Measurements from ENCODE around the gene NEIL1.

Gene NEIL1

GRCh38 chr15:75356006-75356405 lies 9.2 kb downstream of the NEIL1 start:
- in situ Hi-C loops (cut with HindIII; ENCODE audit: low sequenced_read_pairs): no loop called here

DNA sequence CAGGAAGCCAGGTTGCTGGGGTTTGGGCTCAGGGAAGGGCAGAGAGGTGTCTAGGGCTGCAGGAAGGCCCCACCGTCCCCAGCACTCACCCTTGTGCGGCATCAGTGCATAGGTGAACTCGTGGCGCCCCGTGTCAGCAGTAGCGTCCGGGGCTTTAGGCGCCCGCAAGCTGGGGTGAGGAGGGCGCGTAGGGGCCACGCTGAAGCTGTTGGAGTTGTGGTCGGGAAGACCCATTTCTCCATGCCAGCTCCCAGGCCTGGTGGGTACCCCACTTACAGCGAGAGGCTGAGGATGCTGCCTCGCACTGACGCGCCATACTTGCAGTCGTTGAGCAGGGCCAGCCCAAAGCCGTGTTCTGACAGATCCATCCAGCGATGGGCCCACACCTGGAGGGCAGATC lies 9.7 kb downstream of the NEIL1 start:
- in situ Hi-C loops (cut with HindIII; ENCODE audit: low sequenced_read_pairs): no loop called here

DNA sequence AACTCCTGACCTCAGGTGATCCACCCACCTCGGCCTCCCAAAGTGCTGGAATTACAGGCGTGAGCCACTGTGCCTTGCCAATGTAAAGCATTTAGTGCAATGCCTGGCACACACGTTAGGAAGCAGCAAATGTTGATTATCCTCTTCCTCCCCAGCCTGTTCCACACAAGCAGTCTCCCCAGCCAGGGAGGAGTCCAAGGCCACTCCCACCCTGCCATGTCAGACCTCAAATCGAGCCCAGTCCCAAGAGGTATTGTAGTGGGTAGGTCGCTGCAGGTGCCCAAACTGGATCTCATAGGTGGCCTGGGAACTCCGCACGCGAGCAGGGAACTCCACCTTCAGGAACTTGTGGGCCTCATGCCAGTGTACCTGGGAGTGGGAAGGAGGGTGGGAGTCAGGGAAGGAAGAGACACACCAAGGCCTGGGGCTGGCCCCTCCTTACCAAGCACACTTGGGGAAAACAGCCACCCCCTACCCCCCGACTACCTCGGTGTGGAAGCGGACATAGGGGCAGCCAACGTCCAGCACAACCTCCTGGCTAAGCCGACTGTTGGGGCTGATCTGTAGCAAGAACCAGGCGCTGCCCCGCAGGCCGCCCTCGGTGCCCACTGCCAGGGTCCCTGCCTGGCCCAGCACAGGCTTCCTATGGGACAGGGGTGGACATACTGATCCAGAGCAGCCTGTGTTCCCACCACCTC lies 11.3 kb downstream of the NEIL1 start:
- in situ Hi-C loops (cut with HindIII; ENCODE audit: low sequenced_read_pairs): no loop called here

- in situ Hi-C loops (cut with HindIII; ENCODE audit: low sequenced_read_pairs): no loop called here
These were observed 12.1 kb downstream of the NEIL1 start for GRCh38 chr15:75358771-75359536.

DNA sequence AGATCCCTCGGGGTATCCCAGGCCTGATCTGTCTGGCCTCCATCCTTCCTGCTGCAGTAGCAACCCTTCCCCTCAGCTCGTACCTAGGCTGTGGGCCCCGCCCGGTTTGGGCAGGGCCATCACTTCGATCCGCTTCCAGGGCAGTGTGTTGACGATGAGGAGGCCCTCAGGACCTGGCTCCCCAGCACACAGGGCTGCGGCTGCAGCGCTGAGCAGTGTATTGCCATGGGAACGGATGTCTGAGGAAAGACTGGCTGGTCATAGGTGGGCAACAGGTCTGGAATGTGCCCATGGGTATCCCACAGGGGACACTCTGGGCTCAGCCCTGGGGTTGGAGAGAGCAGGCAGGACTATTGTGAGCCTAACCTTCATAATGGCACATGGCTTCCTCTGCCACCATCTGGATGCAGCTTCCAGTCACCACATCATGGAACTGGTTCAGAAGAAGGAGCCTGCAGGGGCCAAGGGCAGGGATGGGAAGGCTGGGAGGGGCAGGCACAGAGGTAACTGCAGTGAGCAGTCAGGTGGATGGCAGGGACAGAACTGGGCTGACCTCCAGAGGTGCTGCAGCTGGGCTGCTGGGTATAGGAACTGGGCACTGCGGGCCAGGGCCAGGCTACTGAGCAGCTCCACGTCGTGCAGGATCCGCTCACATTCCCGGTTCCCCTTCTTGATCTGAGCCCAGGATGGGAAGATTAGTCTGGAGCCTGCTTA lies 12.9 kb downstream of the NEIL1 start:
- in situ Hi-C loops (cut with HindIII; ENCODE audit: low sequenced_read_pairs): no loop called here

GRCh38 chr15:75360391-75360790 lies 13.6 kb downstream of the NEIL1 start:
- in situ Hi-C loops (cut with HindIII; ENCODE audit: low sequenced_read_pairs): no loop called here

DNA sequence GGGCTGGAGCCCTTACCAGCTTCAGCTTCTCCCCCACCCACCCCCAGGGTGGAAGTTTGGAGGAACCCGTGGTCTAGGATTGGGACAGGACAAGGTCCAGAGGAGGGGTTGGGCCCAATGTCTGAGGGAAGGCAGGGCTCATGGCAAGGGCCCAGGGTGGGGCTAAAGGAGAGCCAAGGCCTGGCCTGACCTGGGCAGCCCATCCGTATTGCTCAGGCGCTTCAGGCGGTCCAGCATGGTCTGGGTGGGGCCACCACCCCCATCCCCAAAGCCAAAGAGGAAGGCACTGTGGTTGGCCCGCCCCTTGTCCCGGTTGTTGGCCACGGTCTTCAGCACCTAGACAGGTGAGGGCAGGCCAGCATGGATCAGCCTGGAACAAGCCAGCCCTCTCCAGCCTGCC lies 14.0 kb downstream of the NEIL1 start:
- in situ Hi-C loops (cut with HindIII; ENCODE audit: low sequenced_read_pairs): no loop called here

- in situ Hi-C loops (cut with HindIII; ENCODE audit: low sequenced_read_pairs): no loop called here
These were observed 14.6 kb downstream of the NEIL1 start for GRCh38 chr15:75361361-75361988.

DNA sequence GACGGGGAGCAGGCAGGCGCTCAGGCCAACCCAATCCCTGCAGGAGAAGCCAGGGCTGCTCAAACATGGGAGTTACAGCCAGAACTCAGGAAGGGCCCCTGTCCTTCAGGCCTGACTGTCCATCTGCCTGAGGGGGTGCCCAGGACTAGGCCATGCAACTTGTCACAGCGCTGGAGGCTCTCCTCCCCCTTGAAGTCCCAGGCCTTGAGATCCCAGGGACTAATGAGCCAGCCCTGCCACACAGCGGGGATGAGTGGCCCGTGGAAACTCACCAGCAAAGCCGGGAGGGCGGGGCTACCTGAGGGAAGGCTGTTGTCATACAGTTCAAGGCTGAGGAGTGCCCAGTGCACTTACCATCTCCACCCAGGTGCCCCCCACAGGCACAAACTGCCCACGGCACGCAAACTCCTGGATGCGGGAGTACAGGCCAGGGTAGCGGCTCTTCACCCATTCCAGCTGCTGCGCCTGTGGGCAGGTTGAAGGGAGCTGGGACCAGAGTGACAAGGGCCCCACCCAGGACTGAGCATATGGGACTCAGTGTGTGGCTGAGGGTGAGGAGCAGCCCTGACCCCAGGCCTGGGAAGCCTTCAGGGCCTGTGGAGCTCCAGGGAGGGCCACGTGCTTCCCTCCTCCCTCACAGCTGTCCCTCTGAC lies 15.3 kb downstream of the NEIL1 start:
- in situ Hi-C loops (cut with HindIII; ENCODE audit: low sequenced_read_pairs): no loop called here

- in situ Hi-C loops (cut with HindIII; ENCODE audit: low sequenced_read_pairs): no loop called here
These were observed 15.9 kb downstream of the NEIL1 start for GRCh38 chr15:75362642-75363249.

DNA sequence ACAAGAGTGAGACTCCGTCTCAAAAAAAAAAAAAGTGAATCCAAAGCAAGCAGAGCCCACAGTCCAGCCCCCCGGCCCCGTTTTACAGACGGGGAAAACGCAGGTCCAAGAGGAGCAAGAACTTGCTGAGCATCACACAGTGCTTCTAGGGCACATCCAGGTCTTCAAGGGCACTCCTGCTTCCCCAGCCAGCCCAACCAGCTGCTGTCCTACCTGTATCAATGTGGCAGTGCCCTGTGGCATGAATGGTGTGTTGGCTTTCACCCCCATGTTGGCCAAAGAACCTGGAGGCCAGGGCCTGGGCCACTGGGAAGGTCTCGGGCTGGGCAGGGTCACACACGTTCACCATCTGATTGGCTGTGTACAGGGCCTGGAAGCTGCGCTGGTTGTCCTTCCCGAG lies 16.9 kb downstream of the NEIL1 start:
- in situ Hi-C loops (cut with HindIII; ENCODE audit: low sequenced_read_pairs): no loop called here

DNA sequence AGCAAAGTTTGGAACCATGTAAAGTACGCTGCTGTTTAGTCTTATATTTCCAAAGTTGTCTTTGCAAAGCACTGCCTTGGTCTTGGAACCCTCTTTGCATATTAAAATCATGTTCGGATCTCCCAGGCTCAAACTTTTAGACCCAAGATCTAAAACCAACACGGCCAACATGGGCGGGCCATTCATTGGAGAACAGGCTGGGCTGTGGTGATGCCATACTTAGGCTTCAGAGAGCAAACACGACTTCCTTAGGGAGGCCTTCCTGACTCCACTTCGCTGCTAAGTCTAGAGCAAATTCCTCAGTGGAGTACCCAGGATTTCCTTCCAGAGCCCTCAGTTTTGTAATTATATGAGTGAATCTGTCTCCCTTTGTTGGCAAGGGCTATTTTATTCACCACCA lies 18.0 kb downstream of the NEIL1 start:
- in situ Hi-C loops (cut with HindIII; ENCODE audit: low sequenced_read_pairs): no loop called here

GRCh38 chr15:75366163-75366562 lies 19.3 kb downstream of the NEIL1 start:
- in situ Hi-C loops (cut with HindIII; ENCODE audit: low sequenced_read_pairs): no loop called here

- in situ Hi-C loops (cut with HindIII; ENCODE audit: low sequenced_read_pairs): no loop called here
These were observed 20.2 kb downstream of the NEIL1 start for GRCh38 chr15:75367006-75367405.

GRCh38 chr15:75367406-75367912 lies 20.6 kb downstream of the NEIL1 start:
- in situ Hi-C loops (cut with HindIII; ENCODE audit: low sequenced_read_pairs): no loop called here

GRCh38 chr15:75367913-75368688 lies 21.3 kb downstream of the NEIL1 start, which contains the start of gene MAN2C1:
TSS of gene MAN2C1 (minus strand) at chr15:75368607. CDS start at chr15:75368583, 24 bp downstream.
- in situ Hi-C loops (cut with HindIII; ENCODE audit: low sequenced_read_pairs): no loop called here

DNA sequence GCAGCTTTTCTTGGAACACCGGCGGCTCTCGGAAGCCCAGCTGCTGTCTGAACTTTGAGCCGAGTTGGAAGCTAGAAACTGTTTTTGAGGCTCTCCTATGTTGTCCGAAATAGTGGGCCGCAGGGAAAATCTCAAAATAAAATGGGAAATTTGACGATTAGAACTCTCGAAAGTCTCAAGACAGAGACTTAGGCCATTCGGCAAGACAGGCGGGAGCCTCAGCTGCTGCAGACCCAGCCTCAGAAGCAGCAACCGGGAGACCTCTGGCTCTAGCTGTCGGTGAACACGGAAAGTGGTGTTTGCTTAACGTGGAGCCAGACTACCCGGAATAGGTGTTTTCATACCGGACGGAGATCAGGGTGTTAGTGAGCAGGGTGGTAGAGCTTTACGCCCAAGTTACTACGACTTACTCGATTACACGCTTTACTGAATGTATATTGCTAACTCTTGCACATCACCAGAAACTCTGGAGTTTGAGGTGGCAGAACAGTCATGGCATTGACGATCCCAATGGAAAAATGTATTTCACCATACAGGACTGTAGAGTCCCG lies 21.9 kb downstream of the NEIL1 start:
- in situ Hi-C loops (cut with HindIII; ENCODE audit: low sequenced_read_pairs): no loop called here

DNA sequence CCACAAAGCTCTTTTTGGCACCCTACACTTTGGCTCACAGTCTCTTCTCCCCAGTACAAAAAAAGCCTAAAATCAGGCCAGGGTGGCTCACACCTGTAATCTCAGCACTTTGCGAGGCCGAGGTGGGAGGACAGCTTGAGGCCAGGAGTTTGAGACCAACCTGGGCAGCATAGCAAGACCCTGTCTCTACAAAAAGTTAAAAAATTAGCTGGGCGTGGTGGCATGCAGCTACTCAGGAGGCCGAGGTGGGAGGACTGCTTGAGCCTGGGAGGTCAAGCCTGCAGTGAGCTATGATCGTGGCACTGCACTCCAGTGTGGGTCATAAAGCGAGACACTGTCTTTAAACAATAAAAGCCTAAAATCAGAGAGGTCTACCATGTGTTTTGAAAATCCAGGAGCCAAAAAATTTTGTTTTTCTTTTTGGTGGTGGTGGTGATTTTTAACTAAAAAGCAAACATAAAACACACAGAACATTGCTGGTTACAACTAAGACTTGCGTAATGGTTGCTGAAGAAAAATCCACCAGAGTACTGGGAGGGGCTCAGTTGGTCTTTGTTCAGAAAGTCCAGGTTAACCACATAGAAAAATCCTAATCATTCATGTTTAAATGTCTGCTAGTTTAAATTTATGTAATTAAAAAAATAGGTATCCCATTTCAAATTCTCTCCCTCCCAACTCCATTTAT lies 23.2 kb downstream of the NEIL1 start:
- in situ Hi-C loops (cut with HindIII; ENCODE audit: low sequenced_read_pairs): no loop called here

- in situ Hi-C loops (cut with HindIII; ENCODE audit: low sequenced_read_pairs): no loop called here
These were observed 24.6 kb downstream of the NEIL1 start for GRCh38 chr15:75371486-75371885.

All from DLD1 (cell line).